ENCODE results near the gene NABP1. TPM values are rescaled to one million over a fixed set of nuclear protein-coding genes. Genes with fewer than 3 reads are reported as not detected.
A peak's percentile ranks its signal among the peaks of the same experiment; 100 is the strongest.

The NABP1 gene
- polyA plus RNA-seq, 2 of the 4 experiments (the other 2 are of a cell fraction), result 21.9 to 22.4 TPM

DNA sequence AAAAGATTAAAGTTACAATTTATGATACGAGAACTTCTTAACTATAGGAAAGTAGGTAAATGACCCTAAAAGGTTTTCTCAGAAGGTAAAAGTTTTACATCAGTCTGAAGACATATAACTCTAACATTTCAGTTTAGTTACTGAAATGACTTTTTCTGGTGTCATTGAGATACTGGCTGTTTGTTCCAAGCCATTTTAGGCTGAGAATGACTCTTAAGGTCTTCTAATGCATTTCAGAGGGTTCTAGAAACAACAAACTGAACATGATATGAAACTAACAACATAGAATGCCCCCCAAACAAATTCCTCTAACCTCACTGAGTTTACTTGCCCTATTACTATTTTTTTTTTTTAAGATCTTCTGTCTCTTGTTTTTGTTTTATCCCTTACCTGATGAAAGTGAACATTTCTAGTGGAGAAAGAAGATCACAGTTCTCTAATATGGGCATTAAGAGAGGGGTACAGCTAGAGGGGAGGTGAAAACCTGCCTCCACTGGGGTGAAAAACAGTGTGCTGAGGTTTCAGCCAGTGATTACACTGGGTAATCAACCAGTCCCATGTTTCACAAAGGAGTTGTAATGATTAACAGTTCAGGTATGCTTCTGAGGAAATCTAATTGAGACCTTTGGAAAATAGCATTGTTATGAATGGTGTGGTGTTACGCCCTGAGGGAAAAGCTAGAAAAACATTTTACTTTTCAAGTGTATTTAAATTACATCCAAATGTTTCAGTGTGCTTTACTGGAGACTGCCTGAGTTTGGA is 11.2 kb downstream of the NABP1 start (continued):
- TF ChIP-seq NR3C1 (IDR thresholded peaks at IDR 0.05), result no peak
- TF ChIP-seq CTCF (IDR thresholded peaks at IDR 0.05), result no peak
- no peak for TF ChIP-seq SREBF2 (IDR thresholded peaks at IDR 0.05)

DNA sequence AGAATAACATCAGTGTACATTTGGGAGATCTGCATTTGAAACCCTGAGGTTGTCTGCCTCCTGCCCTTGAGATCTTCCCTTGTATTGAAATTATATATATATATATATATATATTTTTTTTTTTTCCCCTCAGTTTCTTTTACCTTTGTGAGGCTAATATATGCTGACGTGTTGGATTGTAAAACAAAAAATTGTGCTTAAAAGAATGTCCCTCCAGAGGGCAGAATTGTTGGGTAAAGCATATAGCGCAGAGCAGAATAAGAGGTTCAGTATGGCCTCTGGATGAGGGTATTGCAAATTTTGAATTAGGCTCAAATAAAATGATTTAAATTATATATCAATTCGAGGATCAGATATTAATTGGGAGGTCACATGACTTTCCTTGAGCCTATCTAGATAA is 12.4 kb downstream of the NABP1 start:
- DNase-seq (ENCODE audit: low read depth in 1 of 2, low spot score in 1 of 2) (no peak), FAIRE-seq (no peak), ATAC-seq (no peak; a peak in 1 of 6 replicates)
- Histone ChIP-seq H3K4me1 (peaks cover 51% of the 10 kb centered on the region), H3K27ac (peak overlapping the region; percentile 29 to 73; a peak in 3 of 6 replicates), H3K4me3 (no peak overlapping the region), H3K4me2 (peak overlapping the region; percentile 55), H3K9me3 (no peaks in the 10 kb centered on the region)
- no peak for TF ChIP-seq ZSCAN20 (CRISPR knock-in tag; IDR thresholded peaks at IDR 0.05)
- no peak for TF ChIP-seq CEBPB (IDR thresholded peaks at IDR 0.05)
- TF ChIP-seq ZFP36 (IDR thresholded peaks at IDR 0.05; ENCODE audit: borderline replicate concordance, partially characterized antibody), result no peak
- no peak for TF ChIP-seq MAFK (IDR thresholded peaks at IDR 0.05; ENCODE audit: partially characterized antibody)
- TF ChIP-seq FOSL2 (IDR thresholded peaks at IDR 0.05), result no peak
- TF ChIP-seq FOSL2 (CRISPR knock-in tag; IDR thresholded peaks at IDR 0.05), result no peak
- no peak for TF ChIP-seq NR3C1 (IDR thresholded peaks at IDR 0.05)
- TF ChIP-seq FOXS1 (CRISPR knock-in tag; IDR thresholded peaks at IDR 0.05), result no peak
- TF ChIP-seq RFX5 (IDR thresholded peaks at IDR 0.05), result no peak
- TF ChIP-seq JUN (IDR thresholded peaks at IDR 0.05), result no peak
- no peak for TF ChIP-seq HOXB13 (CRISPR knock-in tag; IDR thresholded peaks at IDR 0.05; ENCODE audit: low read depth)
- TF ChIP-seq, protein P1, sequence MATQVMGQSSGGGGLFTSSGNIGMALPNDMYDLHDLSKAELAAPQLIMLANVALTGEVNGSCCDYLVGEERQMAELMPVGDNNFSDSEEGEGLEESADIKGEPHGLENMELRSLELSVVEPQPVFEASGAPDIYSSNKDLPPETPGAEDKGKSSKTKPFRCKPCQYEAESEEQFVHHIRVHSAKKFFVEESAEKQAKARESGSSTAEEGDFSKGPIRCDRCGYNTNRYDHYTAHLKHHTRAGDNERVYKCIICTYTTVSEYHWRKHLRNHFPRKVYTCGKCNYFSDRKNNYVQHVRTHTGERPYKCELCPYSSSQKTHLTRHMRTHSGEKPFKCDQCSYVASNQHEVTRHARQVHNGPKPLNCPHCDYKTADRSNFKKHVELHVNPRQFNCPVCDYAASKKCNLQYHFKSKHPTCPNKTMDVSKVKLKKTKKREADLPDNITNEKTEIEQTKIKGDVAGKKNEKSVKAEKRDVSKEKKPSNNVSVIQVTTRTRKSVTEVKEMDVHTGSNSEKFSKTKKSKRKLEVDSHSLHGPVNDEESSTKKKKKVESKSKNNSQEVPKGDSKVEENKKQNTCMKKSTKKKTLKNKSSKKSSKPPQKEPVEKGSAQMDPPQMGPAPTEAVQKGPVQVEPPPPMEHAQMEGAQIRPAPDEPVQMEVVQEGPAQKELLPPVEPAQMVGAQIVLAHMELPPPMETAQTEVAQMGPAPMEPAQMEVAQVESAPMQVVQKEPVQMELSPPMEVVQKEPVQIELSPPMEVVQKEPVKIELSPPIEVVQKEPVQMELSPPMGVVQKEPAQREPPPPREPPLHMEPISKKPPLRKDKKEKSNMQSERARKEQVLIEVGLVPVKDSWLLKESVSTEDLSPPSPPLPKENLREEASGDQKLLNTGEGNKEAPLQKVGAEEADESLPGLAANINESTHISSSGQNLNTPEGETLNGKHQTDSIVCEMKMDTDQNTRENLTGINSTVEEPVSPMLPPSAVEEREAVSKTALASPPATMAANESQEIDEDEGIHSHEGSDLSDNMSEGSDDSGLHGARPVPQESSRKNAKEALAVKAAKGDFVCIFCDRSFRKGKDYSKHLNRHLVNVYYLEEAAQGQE (IDR thresholded peaks at IDR 0.05), result no peak
- ChIA-PET POLR2A (interaction anchor here (2.8 kb wide), 1 partner anchor 13 kb away, joined by 18 read pairs; the partner anchor contains the start of gene NABP1), CTCF (interaction anchor here (1.2 to 1.5 kb wide), 2 partner anchors 101 to 117 kb away, joined by 3 to 4 read pairs; no protein-coding TSS in a partner anchor)
- WGBS (ENCODE audit: missing lambda C conversion rate), result 50% methylated on average over 3 of the region's 3 CpGs

- peak overlapping the region; percentile 29 to 69; a peak in 2 of 6 replicates for H3K27ac ChIP-seq
- peak; percentile 72 to 76 for ATAC-seq
- POLR2A ChIA-PET, result interaction anchor here (0.7 to 2.1 kb wide), 3 partner anchors 13 to 122 kb away, joined by 3 to 9 read pairs (median 4); partner anchors contain the start of gene NABP1
- peak; percentile 68 to 81 for DNase-seq (ENCODE audit: low read depth in 1 of 2, low spot score in 1 of 2)
- peak overlapping the region; percentile 55 for H3K4me2 ChIP-seq
- H3K9me3 ChIP-seq, result no peaks in the 10 kb centered on the region
- WGBS (ENCODE audit: missing lambda C conversion rate), result 21% methylated on average over 5 of the region's 5 CpGs
- H3K4me3 ChIP-seq, result no peak overlapping the region
- H3K4me1 ChIP-seq, result peaks cover 47% of the 10 kb centered on the region
- peak; percentile 98 for FAIRE-seq
- CTCF ChIA-PET, result interaction anchor here (0.6 to 2.1 kb wide), 23 partner anchors 10 to 600 kb away, joined by 3 to 19 read pairs (median 5); no protein-coding TSS in a partner anchor
- TF ChIP-seq RFX5 (IDR thresholded peaks at IDR 0.05) (no peak), MYC (IDR thresholded peaks at IDR 0.05; ENCODE audit: borderline replicate concordance, low read length) (no peak), GATA3 (IDR thresholded peaks at IDR 0.05; ENCODE audit: borderline replicate concordance) (no peak), NR3C1 (IDR thresholded peaks at IDR 0.05) (no peak), SMC3 (IDR thresholded peaks at IDR 0.05) (peak; percentile 93), KDM5A (IDR thresholded peaks at IDR 0.05) (no peak), EHF (CRISPR knock-in tag; IDR thresholded peaks at IDR 0.05) (no peak), CHD4 (IDR thresholded peaks at IDR 0.05; ENCODE audit: borderline replicate concordance) (no peak), TP53 (CRISPR knock-in tag; IDR thresholded peaks at IDR 0.05) (no peak), CBX2 (IDR thresholded peaks at IDR 0.05; ENCODE audit: borderline replicate concordance, low read depth) (no peak), CHD2 (IDR thresholded peaks at IDR 0.05; ENCODE audit: low read length, partially characterized antibody) (no peak), RAD21 (conservative IDR thresholded peaks at IDR 0.05 in 1 of 2, IDR thresholded peaks at IDR 0.05 in 1 of 2) (peak; percentile 83 to 84)
- TF ChIP-seq, protein P2, sequence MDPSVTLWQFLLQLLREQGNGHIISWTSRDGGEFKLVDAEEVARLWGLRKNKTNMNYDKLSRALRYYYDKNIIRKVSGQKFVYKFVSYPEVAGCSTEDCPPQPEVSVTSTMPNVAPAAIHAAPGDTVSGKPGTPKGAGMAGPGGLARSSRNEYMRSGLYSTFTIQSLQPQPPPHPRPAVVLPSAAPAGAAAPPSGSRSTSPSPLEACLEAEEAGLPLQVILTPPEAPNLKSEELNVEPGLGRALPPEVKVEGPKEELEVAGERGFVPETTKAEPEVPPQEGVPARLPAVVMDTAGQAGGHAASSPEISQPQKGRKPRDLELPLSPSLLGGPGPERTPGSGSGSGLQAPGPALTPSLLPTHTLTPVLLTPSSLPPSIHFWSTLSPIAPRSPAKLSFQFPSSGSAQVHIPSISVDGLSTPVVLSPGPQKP (IDR thresholded peaks at IDR 0.05; ENCODE audit: low read depth, low read length), result no peak
- TF ChIP-seq, protein P3, sequence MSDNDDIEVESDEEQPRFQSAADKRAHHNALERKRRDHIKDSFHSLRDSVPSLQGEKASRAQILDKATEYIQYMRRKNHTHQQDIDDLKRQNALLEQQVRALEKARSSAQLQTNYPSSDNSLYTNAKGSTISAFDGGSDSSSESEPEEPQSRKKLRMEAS (IDR thresholded peaks at IDR 0.05), result no peak; the same call in 1 of the 2 replicates
Observed at GRCh38 chr2:191691016-191691735, 13.2 kb downstream of the NABP1 start.
